CD14-positive monocyte (primary cell): Measurements from ENCODE around the gene ROBO2. TPM values are rescaled to one million over a fixed set of nuclear protein-coding genes. Genes with fewer than 3 reads are reported as not detected.

Experiments
- DNase-seq, 3 donors: peaks; one replicate each; pipeline ENCODE4 v3.0.0-alpha.2; 2011 to 2022
- H2AFZ ChIP-seq: 2 replicates; pipeline ENCODE4 v1.6.0; 2012; ENCODE audit warnings: mild to moderate bottlenecking, low read depth, low read length, inconsistent platforms; ENCODE audit not compliant: insufficient read depth, poor library complexity, severe bottlenecking
- H3K27ac ChIP-seq, 2 donors: 1 replicate in 1 of 2; 2 replicates in 1 of 2; pipeline ENCODE4 v1.5.1; 2012 to 2013; ENCODE audit warnings: low read length in 2 of 2, control low read depth in 1 of 2, inconsistent platforms in 1 of 2, low read depth in 1 of 2, mild to moderate bottlenecking in 1 of 2
- H3K27me3 ChIP-seq, 2 donors: one replicate each; pipeline versions ENCODE4 v1.6.0 to v1.6.1; 2011 to 2013; ENCODE audit warnings: low read length in 2 of 2; ENCODE audit not compliant: control insufficient read depth in 2 of 2, insufficient read depth in 2 of 2
- H3K36me3 ChIP-seq, 2 donors: replicated peaks in 1 of 2; 1 replicate in 1 of 2; 2 replicates in 1 of 2; pipeline versions ENCODE4 v1.5.1 to v1.6.1; 2012 to 2013; ENCODE audit warnings: low read length in 2 of 2, control low read depth in 1 of 2, inconsistent platforms in 1 of 2, mild to moderate bottlenecking in 1 of 2; ENCODE audit not compliant: insufficient read depth in 2 of 2, control insufficient read depth in 1 of 2
- H3K4me1 ChIP-seq, 2 donors: 1 replicate in 1 of 2; 2 replicates in 1 of 2; pipeline versions ENCODE4 v1.5.1 to v1.6.1; 2012 to 2013; ENCODE audit warnings: low read length in 2 of 2, control low read depth in 1 of 2, inconsistent platforms in 1 of 2, mild to moderate bottlenecking in 1 of 2, moderate library complexity in 1 of 2; ENCODE audit not compliant: insufficient read depth in 2 of 2, control insufficient read depth in 1 of 2
- H3K4me2 ChIP-seq: replicated peaks from 2 replicates; pipeline ENCODE3; 2012; ENCODE audit warnings: low read length, moderate library complexity, mild to moderate bottlenecking; ENCODE audit not compliant: poor library complexity, severe bottlenecking; ENCODE audit errors: extremely low read depth
- H3K4me3 ChIP-seq, 3 experiments: fragments of 200-600 bp in 1 of 3; sonication (generic) in 1 of 3; replicated peaks in 1 of 3; 1 replicate in 2 of 3; 2 replicates in 1 of 3; pipeline ENCODE4 v1.5.1; 2011 to 2013; ENCODE audit warnings: low read length in 3 of 3, mild to moderate bottlenecking in 3 of 3, control low read depth in 2 of 3, low read depth in 2 of 3, inconsistent platforms in 1 of 3, moderate library complexity in 1 of 3
- H3K79me2 ChIP-seq: 2 replicates; pipeline ENCODE4 v1.6.0; 2012; ENCODE audit warnings: mild to moderate bottlenecking, control low read depth, inconsistent platforms, low read length, moderate library complexity; ENCODE audit not compliant: insufficient read depth
- H3K9ac ChIP-seq: 2 replicates; pipeline ENCODE4 v1.6.0; 2017; ENCODE audit warnings: low read length, mild to moderate bottlenecking; ENCODE audit not compliant: insufficient read depth, poor library complexity, severe bottlenecking
- H3K9me3 ChIP-seq, 2 donors: replicated peaks in 1 of 2; 1 replicate in 1 of 2; 2 replicates in 1 of 2; pipeline versions ENCODE4 v1.5.1 to v1.6.1; 2012 to 2013; ENCODE audit warnings: low read length in 2 of 2, control low read depth in 1 of 2; ENCODE audit not compliant: control insufficient read depth in 1 of 2, insufficient read depth in 1 of 2
- H4K20me1 ChIP-seq: 2 replicates; pipeline ENCODE4 v1.6.0; 2012; ENCODE audit warnings: mild to moderate bottlenecking, low read length, control low read depth, moderate library complexity; ENCODE audit not compliant: insufficient read depth
- H3K27ac Mint-ChIP-seq, 7 donors: one replicate each; pipeline ENCODE4 v1.8.0; 2020; ENCODE audit warnings: mild to moderate bottlenecking in 7 of 7, mixed read lengths in 7 of 7, moderate library complexity in 6 of 7, inconsistent platforms in 2 of 7
- H3K27me3 Mint-ChIP-seq, 3 donors: one replicate each; pipeline ENCODE4 v1.8.0; 2021 to 2022; ENCODE audit warnings: low read depth in 3 of 3, mild to moderate bottlenecking in 3 of 3, mixed read lengths in 3 of 3, moderate library complexity in 3 of 3, inconsistent platforms in 1 of 3
- H3K36me3 Mint-ChIP-seq, 2 donors: one replicate each; pipeline ENCODE4 v1.8.0; 2020; ENCODE audit warnings: mixed read lengths in 2 of 2, inconsistent platforms in 1 of 2, mild to moderate bottlenecking in 1 of 2
- H3K4me1 Mint-ChIP-seq: one replicate; pipeline ENCODE4 v1.8.0; 2020; ENCODE audit warnings: mild to moderate bottlenecking, mixed read lengths
- H3K4me3 Mint-ChIP-seq, 2 donors: one replicate each; pipeline ENCODE4 v1.8.0; 2020; ENCODE audit warnings: mild to moderate bottlenecking in 2 of 2, mixed read lengths in 2 of 2, moderate library complexity in 1 of 2
- H3K9me3 Mint-ChIP-seq, 7 donors: one replicate each; pipeline ENCODE4 v1.8.0; 2020 to 2022; ENCODE audit warnings: mixed read lengths in 7 of 7, mild to moderate bottlenecking in 6 of 7, moderate library complexity in 6 of 7, inconsistent platforms in 2 of 7
- CTCF ChIP-seq: fragments of 200-600 bp; IDR thresholded peaks from one replicate; pipeline ENCODE4 v1.8.0; 2022; ENCODE audit warnings: antibody characterized with exemption, mild to moderate bottlenecking
- WGBS: methylation state at CpG from one replicate; pipeline ENCODE4 v1.1.5; 2013; ENCODE audit warnings: missing lambda C conversion rate; ENCODE audit not compliant: insufficient coverage; 5-methylcytosine and 5-hydroxymethylcytosine counted together
- intact Hi-C, 2 donors: fragments of 100-400 bp; cut with micrococcal nuclease; formaldehyde crosslinking; loops; one replicate each; pipeline versions ENCODE4 v1.15.0 to v1.15.1; 2023
- polyA plus RNA-seq, 3 donors: library from polyadenylated mRNA; depleted of rRNA in 1 of 3; unstranded in 2 of 3; stranded (reverse) in 1 of 3; fragments of 300-500 nt in 2 of 3; fragments of >200 nt in 1 of 3; fragmentation: Illumina TruSeq in 2 of 3; gene quantifications; 1 replicate in 2 of 3; 2 replicates in 1 of 3; pipeline ENCODE4 v1.2.3, GENCODE V29; 2012 to 2021

ROBO2 gene
- polyA plus RNA-seq, 3 donors = not detected

DNA sequence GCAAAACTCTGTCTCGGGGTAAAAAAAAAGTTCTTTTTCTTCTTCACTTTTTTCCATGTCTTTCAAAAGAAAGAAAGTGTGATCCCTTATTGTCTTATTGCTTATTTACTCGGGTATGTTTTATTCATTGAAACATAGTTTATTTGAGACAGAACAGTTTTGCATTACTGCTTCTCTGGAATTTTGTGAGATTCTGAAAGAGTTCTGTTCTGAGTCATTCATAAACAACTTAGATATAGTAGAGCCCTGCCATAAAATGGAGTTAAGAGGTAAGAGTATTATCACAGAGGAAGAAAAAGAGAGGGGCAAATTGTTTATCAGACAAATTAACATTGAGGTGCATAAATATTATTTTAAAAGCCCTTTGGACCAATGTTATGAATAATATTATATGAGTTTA, 522.2 kb downstream of the ROBO2 start:
- Mint-ChIP-seq H3K9me3 (no peaks in the 10 kb centered on the region), H3K36me3 (no peaks in the 10 kb centered on the region), H3K4me1 (no peaks in the 10 kb centered on the region), H3K4me3 (no peak overlapping the region), H3K27me3 (no peaks in the 10 kb centered on the region), H3K27ac (no peak overlapping the region)
- Histone ChIP-seq H3K27ac (no peak overlapping the region), H3K9me3 (no peaks in the 10 kb centered on the region), H2AFZ (no peak overlapping the region), H3K4me2 (no peak overlapping the region), H4K20me1 (no peaks in the 10 kb centered on the region), H3K9ac (no peak overlapping the region), H3K4me3 (no peak overlapping the region), H3K79me2 (no peaks in the 10 kb centered on the region), H3K36me3 (no peaks in the 10 kb centered on the region), H3K4me1 (no peaks in the 10 kb centered on the region), H3K27me3 (no peaks in the 10 kb centered on the region)
- WGBS = no CpG with 5 or more reads among the region's 2 CpGs
- DNase-seq = no peak
- no peak for TF ChIP-seq CTCF
- intact Hi-C loops = no loop called here

GRCh38 chr3:77563012-77563411, 523.1 kb downstream of the ROBO2 start:
- Mint-ChIP-seq H3K27ac (no peak overlapping the region), H3K36me3 (no peaks in the 10 kb centered on the region), H3K27me3 (no peaks in the 10 kb centered on the region), H3K9me3 (no peaks in the 10 kb centered on the region), H3K4me3 (no peak overlapping the region), H3K4me1 (no peaks in the 10 kb centered on the region)
- Histone ChIP-seq H3K36me3 (no peaks in the 10 kb centered on the region), H3K27ac (no peak overlapping the region), H3K4me3 (no peak overlapping the region), H3K4me2 (no peak overlapping the region), H3K4me1 (no peaks in the 10 kb centered on the region), H4K20me1 (no peaks in the 10 kb centered on the region), H3K9me3 (no peaks in the 10 kb centered on the region), H3K9ac (no peak overlapping the region), H2AFZ (no peak overlapping the region), H3K79me2 (no peaks in the 10 kb centered on the region), H3K27me3 (no peaks in the 10 kb centered on the region)
- DNase-seq = no peak
- TF ChIP-seq CTCF = no peak
- intact Hi-C loops = no loop called here
- WGBS = 100% methylated on average over 1 of the region's 1 CpG
